GM19324 (cell line): ENCODE data around the gene CAMKK2.
"Not testable (repeated sequence)": the region's sequence is repeated elsewhere in the genome, so short reads cannot be mapped to it uniquely, and the experiment has no call there.

Experiments used
- ATAC-seq: cut with Tn5 transposase; IDR thresholded peaks from one replicate; pipeline ENCODE4 v1.9.1; 2021; ENCODE audit warnings: mild to moderate bottlenecking, moderate library complexity; ENCODE audit not compliant: unreplicated experiment, low FRiP score

CAMKK2 gene

DNA sequence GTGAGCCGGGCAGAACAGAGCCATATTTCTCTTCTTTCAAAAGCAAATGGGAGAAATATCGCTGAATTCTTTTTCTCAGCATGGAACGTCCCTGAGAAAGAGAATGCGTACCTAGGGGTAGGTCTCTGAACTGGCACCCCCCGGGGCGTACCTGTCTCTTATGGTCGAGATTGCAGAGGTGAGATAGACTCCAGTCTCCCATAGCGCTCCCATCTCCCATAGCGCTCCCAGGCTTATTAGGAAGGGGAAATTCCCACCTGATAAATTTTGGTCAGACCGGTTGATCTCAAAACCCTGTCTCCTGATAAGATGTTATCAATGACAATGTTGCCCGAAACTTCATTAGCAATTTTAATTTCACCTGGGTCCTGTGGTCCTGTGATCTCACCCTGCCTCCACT lies 16.0 kb downstream of the CAMKK2 start:
- ATAC-seq = not testable (repeated sequence)

DNA sequence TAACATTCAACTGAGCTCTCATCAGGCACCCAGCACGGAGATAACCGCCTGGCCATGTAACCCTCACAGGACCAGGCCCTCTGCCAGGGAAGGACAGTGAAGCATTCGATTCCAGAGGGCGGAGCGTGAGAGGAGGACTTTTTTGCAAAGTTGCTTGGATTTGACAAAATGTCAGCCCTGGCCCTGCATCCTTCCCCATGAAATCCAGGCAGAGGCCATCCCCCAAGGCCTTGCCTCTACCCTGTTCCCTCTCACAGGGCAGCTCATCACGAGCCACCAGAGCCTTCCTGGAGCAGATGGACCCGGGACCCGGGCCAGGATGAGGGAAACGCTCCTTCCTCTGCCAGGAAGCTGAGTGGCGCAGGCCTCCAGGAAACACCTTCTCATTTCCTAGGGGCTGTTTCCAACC lies 17.0 kb downstream of the CAMKK2 start:
- no peak for ATAC-seq

DNA sequence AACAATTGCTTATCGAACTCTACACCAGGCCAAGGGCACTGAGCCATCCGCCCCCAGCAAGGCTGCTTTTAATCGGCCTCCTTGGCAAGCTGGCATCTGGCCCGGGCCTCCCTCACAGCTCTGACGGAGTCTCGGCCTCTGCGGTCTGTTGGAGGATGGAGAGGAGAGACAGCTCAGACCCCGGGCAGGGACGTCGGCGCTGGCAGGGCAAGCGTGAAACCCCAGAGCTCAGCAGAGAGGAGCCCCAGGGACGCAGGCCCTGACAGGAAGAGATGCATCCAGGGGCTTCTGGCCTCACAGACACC lies 17.5 kb downstream of the CAMKK2 start:
- ATAC-seq = no peak

DNA sequence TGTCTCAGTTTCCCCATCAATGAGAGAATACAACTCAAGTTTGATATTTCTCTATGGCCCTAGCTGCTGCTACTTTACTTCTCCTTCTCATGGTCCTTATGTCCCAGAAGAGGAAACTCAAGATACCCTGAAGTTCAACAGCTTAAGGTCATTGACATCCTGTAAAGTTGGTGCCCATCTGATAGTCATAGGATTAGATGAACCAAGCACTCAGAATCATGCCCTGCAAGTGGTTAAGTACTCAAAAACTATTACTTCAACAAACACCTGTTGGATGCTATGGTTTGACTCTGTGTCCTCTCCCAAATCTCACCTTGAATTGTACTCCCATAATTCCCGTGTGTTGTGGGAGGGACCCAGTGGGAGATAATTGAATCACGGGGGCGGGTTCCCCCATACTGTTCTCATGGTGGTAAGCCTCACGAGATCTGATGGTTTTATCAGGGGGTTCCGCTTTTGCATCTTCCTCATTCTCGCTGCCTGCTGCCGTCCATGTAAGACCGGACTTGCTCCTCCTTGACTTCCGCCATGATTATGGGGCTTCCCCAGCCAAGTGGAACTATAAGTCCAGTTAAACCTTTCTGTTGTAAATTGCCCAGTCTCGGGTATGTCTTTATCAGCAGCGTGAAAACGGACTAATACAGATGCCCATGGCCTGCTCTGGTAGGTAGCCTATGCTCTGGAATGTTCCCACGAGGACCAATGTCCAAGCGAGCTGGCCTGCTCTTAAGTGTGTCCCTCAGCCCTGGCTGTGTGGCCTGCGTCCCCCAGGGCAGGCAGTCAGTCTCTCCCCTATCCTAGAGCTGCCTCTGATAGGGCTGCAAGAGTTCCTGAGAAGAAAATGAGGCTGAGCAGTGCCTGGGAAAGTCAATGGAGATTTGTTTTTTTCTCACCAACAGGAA lies 18.1 kb downstream of the CAMKK2 start:
- no peak for ATAC-seq

DNA sequence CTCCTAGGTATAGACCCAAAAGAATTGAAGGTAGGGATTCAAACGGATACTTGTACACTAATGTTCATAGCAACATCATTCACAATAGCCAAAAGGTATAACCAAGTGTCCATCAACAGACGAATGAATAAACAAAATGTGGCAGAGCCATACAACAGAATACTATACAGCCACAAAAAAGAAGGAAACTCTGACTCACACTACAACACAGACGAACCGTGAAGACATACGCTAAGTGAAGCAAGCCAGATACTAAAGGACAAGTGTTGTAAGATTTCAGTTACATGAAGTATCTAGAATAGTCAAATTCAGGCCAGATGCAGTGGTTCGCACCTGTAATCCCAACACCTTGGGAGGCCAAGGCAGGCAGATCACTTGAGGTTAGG lies 19.1 kb downstream of the CAMKK2 start:
- ATAC-seq = no peak

DNA sequence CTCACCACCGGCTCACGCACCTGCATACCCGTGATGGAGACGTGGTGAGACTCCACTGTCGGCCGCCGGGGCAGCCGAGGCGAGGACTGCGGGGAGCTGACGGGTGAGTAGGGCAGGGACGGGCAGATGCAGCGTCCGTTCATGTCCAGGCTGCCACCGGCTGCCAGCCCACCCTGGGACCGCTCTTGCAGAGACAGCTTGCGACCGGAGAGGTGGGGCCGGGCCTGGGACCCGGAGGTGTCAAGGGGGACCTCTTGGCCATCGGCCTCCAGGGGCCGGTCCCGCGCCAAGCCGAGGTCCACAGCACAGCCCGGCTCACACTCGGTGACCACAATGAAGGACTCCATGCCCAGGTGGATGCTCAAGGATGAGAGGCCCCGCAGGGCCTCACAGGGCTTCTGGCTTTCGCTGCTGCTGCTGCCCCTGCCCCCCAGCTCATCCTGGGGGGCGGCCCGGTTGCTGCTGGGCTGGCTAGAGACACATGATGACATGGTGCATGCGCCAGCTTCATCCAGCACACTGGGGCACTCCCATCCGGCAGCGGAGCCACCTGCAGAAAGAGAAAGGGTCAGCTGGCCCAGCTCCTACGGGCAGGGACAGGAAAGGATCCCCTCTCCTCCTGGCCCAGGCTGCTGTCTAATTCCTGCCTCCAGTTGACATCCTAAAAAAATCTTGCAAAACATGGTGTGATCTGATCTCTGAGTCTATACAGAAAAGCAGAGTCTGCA lies 22.3 kb downstream of the CAMKK2 start:
- ATAC-seq = no peak

DNA sequence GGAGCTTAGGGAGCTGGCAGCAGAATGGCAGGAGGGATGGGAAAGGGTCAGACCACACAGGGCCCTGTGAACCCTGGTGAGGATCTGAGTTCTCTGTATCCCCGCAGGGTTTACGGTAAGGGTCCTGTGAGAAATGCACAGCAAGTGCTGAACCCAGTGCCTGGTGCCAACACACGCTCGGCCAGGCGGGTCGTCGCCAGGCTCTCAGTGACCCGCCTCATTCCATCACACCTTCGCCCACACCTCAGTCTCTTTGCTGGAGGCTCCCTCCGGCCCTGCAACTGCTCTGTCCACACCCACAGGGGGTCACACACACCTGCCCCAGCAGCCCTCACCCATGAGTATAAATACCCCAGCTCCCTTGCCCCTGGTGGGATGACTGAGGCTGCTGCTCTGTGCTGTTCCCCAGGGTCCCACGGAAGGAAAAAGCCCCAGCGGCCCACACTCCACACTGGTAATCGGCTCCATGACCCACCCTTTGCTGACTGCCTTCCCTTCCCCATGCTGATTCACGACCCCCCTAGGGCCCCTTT lies 23.1 kb downstream of the CAMKK2 start:
- ATAC-seq = no peak

DNA sequence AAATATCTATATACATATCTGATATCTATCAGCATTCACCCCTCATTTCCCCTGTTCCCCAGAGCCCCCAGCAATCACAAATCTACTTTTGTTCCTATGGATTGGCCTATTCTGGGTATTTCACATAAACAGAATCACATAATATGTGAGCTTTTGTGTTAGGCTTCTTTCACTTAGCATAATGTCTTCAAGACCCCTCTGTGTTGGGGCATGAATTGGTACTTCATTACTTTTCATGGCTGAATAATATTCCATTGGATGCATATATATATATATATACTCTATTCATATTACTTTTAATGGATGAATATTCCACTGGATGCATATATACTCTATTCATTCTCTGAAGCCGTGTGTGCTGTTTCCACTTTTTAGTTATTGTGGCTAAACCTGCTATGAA lies 28.7 kb downstream of the CAMKK2 start:
- no peak for ATAC-seq

DNA sequence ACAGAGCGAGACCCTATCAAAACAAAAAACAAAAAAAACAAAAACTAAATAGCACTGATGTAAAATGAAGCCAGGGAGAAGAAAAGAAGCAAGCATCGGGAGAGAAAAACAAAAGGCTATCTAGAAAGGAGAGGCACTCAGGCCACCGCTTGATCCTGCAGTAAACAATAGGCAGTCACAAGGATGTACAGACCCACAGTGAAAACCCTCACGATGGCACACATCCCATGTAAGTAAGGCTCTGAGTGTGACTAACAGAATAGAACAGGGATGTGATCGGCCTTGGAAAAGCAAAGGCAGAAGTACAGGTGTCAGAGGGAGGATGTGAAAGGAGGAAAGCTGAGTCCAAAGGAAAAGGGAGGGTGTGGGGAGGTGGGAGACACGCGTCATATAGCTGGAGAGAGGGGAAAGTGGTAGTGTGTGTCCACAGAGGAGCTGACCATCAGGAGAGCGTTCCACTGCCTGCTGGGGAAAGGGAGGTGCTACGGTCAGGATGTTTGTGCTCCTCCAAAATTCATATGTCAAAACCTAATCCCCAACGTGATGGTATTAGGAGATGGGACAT lies 31.5 kb downstream of the CAMKK2 start:
- ATAC-seq = no peak

DNA sequence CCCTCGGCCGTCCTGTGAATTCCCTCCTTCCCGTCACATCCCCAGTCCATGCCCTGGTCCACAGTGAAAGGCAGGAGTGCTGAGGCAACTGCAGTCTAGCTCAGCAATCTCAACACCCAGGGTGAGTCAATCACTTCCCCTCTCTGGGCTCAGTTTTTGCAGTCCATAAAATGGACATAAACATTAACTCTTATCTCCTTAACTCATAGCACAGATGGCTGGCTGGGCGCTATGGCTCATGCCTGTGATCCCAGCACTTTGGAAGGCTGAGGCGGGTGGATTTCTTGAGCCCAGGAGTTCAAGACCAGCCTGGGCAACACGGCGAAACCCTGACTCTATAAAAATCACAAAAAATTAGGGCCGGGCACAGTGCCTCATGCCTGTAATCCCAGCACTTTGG lies 32.4 kb downstream of the CAMKK2 start:
- ATAC-seq = no peak

DNA sequence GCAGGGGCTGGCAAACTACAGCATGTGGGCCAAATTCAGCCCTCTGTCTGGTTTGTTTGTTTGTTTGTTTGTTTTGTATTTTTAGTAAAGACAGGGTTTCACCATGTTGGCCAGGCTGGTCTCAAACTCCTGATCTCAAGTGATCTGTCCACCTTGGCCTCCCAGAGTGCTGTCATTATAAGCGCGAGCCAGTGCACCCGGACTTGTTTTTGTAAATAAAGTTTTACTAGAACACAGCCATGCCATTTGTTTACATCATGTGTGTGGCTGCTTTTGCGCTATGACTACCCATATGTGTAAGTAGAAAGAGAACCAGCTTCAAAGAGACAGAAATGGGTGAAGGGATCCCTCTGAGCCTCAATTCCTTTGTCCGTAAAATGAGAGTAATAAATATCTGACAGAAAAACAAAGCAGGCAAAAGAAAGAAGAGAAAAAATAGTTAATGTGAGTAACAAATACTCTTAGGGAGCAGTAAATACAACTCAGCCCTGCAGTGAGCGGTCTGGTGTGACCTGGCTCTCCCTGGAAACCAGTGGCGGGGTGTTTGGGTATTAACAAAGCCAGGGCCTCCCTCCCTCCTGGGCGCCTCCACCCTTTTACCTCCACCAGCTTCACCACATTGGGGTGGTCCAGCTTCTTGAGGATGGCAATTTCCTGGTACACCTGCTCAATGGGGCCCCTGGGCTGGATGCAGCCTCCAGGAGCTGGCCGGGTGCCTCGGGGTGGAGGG lies 33.1 kb downstream of the CAMKK2 start:
- no peak for ATAC-seq

DNA sequence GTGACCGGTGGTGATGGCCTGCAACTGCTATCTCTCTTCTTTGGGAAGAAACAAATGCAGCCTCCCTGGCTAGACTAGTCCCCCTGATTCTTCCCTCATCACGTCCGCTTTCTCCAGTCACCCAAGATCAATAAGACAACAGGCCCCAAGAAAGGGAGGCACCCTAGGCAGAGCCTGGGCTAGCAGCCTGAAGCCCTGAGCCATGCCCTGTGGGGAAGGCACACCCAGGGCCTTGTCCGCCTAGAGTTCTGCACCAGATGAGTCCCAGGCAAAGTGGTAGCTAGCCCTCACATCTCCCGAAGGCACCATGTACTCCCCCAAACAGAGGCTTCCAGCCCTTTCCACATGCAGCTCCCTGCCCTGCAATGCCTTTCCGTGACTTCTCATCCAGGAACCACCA lies 35.1 kb downstream of the CAMKK2 start:
- no peak for ATAC-seq

DNA sequence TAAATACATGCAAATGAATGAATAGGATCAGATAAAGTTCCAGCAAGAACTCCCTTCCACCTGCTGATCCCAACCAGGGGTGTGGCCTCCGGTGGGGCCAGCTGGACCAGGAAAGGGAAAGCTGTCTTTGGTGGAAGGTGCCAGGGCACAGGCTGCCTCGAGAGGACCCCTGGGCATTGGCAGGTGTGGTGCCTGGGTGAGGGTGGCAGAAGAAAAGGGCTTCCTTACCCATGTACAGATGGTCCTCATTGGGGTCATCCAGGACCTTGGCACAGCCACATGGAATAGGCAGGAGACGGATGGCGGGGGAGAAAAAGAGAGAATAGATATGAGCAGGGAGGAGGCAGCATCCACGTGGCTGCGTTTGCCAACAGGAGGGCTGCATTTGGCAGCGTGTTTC lies 36.4 kb downstream of the CAMKK2 start:
- ATAC-seq = no peak

DNA sequence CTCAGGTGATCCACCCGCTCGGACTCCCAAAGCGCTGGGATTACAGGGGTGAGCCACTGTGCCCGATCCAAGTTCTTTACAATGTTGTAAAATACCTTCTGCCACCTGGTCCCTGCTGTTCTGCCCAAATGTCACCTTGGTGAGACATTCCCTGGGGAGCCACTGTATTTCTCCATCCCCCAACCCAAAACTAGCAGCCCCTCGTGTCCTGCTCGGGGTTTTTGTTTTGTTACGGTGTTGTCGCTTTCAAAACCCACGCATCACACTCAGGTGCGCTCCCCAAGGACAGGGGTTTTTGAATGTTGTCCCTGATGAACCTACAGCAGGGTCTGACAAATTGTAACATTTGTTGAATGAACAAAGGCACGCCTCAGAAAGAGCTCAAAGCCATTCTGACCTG lies 37.4 kb downstream of the CAMKK2 start:
- ATAC-seq = no peak

DNA sequence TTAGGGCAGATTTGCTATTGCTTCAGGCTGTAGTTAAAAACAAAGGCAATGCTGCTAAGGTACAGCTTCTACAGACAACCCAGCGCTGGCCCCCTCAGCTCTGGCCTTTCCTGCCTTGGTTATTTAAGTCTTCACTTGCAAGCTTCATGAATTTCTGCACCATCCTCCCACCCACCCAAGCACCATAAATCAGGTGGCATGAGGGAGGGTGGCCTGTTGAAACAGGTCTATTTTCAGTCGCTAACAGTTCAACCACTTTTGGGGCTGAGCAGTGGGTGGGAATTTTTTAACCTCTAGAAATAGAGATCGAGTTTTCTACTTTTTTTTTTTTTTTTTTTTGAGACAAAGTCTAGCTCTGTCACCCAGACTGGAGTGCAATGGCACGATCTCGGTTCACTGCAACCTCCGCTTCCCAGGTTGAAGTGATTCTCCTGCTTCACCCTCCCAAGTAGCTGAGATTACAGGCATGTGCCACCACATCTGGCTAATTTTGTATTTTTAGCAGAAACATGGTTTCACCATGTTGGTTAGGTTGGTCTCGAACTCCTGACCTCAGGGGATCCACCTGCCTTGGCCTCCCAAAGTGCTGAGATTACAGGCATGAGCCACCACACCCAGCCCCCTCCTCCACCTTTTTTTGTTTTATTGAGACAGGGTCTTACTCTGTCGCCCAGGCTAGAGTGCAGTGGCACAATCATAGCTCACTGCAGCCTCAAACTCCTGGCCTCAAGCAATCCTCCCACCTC lies 38.6 kb downstream of the CAMKK2 start:
- not testable (repeated sequence) for ATAC-seq

DNA sequence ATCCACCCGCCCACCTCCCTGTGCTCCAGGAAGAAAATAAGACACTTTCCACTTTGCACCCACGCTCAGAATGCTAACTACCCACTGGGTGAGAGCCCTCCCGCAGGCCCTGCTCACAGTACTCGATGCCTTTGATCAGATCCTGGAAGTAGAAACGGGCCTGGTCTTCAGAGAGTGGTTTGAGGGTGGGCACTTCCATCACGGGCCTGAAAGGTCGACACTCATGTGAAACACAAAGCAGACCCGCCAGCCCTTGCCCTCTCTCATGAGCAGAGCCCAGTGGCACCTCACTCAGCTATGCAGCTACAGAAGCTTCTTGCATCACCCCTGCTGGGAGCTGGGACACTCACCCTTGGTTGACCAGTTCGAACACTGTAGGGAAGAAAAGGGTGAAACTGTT lies 41.1 kb downstream of the CAMKK2 start:
- no peak for ATAC-seq

DNA sequence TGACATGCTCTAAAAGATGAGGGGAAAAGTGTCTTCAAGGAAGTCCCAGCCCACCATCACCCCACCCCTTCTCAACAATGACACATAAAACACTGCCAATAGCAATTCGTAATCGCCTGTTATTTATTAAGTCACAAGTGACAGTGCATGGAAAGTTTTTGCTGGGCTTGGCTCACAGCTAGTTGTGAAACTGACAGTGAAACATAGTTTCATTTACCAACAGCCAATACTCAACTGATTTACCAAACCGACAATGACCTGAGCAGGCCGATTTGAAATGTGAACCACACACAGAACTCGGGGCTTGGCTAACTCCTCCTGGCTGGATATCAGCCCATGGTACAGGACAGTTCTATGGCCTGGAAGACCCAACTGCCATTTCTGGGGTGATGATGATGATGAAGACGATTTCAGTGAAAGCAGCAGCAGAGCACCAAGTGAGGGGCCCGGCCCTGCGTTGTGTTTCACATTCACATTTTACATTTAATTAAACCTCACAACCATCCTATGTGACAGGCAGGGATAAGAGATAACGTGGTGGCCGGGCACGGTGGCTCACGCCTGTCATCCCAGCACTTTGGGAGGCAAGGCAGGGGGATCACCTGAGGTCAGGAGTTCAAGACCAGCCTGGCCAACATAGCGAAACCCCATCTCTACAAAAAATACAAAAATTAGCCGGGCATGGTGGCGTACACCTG lies 42.7 kb downstream of the CAMKK2 start:
- ATAC-seq = no peak

DNA sequence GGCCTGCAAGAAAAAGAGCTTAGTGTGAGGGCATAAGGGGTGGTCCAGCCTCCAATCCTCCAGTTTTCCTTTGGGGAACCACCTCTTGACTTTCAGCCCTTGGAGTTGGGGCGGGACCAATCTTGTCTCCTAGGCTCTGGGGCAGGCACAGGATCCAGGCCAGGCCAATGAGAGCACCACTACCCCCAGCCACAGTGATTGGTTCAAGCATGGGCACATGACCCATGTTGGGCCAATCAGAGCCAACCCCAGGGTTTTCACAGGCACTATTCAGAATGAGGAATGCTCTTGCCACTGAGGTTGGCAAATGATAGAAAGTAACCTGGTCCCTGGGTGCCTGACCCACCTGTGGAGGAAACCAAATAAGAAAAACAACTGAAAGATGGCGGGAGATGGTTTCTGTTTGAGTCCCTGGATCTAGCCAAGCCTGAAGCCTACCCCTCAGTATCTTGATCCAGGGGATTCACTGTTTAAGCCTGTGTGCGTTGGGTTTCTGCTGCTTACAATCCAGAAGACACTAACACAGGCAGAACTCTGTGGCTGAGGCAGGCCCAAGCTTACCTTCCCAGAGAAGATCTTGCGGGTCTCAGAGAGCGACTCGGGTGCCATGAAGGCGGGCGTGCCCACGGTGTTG lies 43.7 kb downstream of the CAMKK2 start:
- no peak for ATAC-seq

DNA sequence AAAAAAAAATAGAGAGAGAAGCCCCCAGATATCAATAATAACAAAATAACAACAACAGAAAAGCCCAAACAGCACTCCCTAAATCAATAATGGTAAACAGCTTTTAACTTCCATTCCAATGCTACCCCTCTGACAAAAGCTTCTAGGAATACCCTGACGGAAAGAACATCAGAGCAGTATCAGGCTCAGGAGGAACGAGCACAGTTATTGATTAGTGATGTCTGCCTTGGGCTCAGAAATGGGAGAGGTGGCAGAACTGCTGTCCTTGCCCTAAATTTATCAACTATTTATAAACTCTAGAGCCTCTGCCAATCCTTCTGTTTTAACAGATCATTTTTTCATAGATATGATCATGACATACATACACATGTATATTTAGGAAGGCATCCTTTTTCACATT lies 44.7 kb downstream of the CAMKK2 start:
- ATAC-seq = no peak
